Right ventricle myocardium superior (tissue), 1 donor: ENCODE results near the gene STXBP3. TPM values are rescaled to one million over a fixed set of nuclear protein-coding genes. Genes with fewer than 3 reads are reported as not detected.
"Not testable (repeated sequence)": the region's sequence is repeated elsewhere in the genome, so short reads cannot be mapped to it uniquely, and the experiment has no call there.

ENCODE experiments used
- ATAC-seq: fragments of 200-7000 bp; cut with Tn5 transposase; one replicate; pipeline ENCODE4 v1.9.1; 2020; ENCODE audit warnings: mild to moderate bottlenecking; ENCODE audit not compliant: poor library complexity
- DNase-seq: peaks from one replicate; pipeline ENCODE4 v3.0.0-alpha.2; 2020
- intact Hi-C: fragments of 100-400 bp; cut with DNase I; formaldehyde crosslinking; loops from one replicate; pipeline ENCODE4 v1.11.2; 2022
- long read RNA-seq: library from polyadenylated mRNA; unstranded; transcript quantifications from one replicate; pipeline ENCODE4 v2.0.0, GENCODE V29; 2021
- total RNA-seq: library from RNA; stranded (reverse); fragmentation: NEBNext Ultra II Directional; extraction: Animal tissue kit (Norgen Biotek cat#: 25700); gene quantifications from one replicate; pipeline ENCODE4 v1.2.1, GENCODE V29; 2021
- donor health status: DM: no; HTN: yes; CAD: no; lungs with severe emphysema.

STXBP3 gene, protein sequence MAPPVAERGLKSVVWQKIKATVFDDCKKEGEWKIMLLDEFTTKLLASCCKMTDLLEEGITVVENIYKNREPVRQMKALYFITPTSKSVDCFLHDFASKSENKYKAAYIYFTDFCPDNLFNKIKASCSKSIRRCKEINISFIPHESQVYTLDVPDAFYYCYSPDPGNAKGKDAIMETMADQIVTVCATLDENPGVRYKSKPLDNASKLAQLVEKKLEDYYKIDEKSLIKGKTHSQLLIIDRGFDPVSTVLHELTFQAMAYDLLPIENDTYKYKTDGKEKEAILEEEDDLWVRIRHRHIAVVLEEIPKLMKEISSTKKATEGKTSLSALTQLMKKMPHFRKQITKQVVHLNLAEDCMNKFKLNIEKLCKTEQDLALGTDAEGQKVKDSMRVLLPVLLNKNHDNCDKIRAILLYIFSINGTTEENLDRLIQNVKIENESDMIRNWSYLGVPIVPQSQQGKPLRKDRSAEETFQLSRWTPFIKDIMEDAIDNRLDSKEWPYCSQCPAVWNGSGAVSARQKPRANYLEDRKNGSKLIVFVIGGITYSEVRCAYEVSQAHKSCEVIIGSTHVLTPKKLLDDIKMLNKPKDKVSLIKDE
- 23.0 TPM for total RNA-seq
- long read RNA-seq, transcript STXBP3-201 (19 exons, 2,478 nt) = major isoform, 61 of 67 reads
- long read RNA-seq, partial matches to known transcripts = 0 of 67 reads
- long read RNA-seq, other reads (novel, unspliced or antisense) = 6 of 67 reads

- peak; percentile 99 for DNase-seq
- ATAC-seq = peak; percentile 98
- intact Hi-C loops = loop anchor here (10.0 kb wide), 1 partner anchor 52 kb away; the partner anchor contains the start of gene PRPF38B
These were observed at the start of gene STXBP3 for GRCh38 chr1:108746382-108747170. TSS of gene STXBP3 (plus strand) at chr1:108746674. CDS start at chr1:108746738, 64 bp downstream.

DNA sequence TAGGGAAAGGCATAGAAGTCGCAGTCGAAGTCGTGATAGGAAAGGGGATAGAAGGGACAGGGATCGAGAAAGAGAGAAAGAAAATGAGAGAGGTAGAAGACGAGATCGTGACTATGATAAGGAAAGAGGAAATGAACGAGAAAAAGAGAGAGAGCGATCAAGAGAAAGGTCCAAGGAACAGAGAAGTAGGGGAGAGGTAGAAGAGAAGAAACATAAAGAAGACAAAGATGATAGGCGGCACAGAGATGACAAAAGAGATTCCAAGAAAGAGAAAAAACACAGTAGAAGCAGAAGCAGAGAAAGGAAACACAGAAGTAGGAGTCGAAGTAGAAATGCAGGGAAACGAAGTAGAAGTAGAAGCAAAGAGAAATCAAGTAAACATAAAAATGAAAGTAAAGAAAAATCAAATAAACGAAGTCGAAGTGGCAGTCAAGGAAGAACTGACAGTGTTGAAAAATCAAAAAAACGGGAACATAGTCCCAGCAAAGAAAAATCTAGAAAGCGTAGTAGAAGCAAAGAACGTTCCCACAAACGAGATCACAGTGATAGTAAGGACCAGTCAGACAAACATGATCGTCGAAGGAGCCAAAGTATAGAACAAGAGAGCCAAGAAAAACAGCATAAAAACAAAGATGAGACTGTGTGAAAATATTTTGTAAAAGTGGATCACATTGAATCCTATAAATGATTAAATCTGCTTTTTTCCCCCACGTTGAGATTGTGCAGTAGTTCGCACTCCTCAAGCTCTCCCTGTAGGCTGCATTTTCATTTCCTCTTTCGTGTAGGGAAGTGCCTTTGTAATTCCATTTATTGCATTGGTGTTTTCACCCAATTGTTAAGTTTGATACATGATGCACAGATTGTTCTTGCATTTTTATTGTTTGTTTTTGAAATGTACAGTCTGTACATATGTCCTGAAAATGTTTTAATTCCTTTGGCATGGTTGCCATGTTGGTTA, 46.8 kb upstream of the STXBP3 start:
- DNase-seq = no peak
- ATAC-seq = no peak
- intact Hi-C loops = loop anchor here (10.0 kb wide), 1 partner anchor 45 kb away; the partner anchor contains the start of gene STXBP3

- no peak for ATAC-seq
- DNase-seq = no peak
- intact Hi-C loops = no loop called here
These were observed 45.2 kb upstream of the STXBP3 start for GRCh38 chr1:108701176-108701849.

DNA sequence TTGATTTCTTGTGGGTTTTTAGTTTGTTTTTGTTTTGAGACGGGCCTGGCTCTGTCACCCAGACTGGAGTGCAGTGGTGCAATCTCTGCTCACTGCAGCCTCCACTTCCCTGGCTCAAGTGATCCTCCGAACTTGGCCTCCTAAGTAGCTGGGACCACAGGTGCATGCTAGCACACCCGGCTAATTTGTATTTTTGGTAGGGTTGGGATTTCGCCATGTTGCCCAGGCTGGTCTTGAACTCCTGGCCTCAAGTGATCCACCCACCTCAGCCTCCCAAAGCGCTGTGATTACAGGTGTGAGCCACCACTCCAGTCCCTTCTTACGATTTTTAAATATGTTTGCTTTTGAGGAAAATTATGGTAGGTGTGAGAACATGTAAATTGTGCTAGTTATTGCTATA, 44.4 kb upstream of the STXBP3 start:
- ATAC-seq, intact Hi-C loops, DNase-seq: not testable (repeated sequence)

DNA sequence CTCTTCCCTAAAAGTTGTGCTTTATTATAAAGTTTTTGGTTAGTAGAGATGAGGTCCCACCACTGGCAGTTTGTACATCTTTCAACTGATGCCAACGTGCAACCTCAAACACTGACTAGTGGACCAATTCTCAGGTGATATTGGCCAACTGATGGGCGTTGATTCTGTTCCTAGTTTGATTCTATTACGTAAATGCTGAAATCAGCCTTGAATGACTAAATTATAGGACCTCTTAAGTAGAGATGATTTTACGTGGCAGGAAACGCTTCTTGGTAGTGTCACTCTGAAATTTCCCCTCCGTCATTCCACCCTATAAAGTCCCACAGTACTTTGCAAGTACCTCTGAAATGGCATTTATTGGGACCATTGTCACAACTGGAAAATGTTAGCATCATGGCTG, 42.5 kb upstream of the STXBP3 start:
- DNase-seq = no peak
- intact Hi-C loops = no loop called here
- no peak for ATAC-seq

- DNase-seq = no peak
- ATAC-seq = no peak
- intact Hi-C loops = no loop called here
These were observed 42.0 kb upstream of the STXBP3 start for GRCh38 chr1:108704496-108704895.

DNA sequence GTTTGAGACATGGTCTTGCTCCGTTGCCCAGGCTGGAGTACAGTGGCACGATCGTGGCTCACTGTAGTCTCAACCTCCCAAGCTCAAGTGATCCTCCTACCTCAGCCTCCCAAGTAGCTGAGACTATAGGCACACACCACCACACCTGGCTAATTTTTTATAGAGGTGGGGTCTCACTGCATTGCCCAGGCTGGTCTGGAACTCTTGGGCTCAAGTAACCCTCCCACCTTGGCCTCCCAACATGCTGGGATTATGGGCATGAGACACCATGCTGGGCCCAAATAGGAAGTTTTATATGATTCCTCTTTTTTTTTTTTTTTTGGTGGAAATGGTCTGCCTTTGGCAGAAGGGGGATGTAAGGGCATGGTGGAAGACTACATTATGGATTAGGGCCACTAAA, 39.8 kb upstream of the STXBP3 start:
- no peak for ATAC-seq
- DNase-seq = no peak
- intact Hi-C loops = no loop called here

- no peak for ATAC-seq
- DNase-seq = peak; percentile 46
- intact Hi-C loops = no loop called here
These were observed 37.5 kb upstream of the STXBP3 start for GRCh38 chr1:108708691-108709660.

GRCh38 chr1:108712606-108713150, 33.8 kb upstream of the STXBP3 start, which contains the start of gene FNDC7:
TSS of gene FNDC7 (plus strand) at chr1:108712908. CDS start at chr1:108712934, 26 bp downstream.
- no peak for ATAC-seq
- no peak for DNase-seq
- intact Hi-C loops = no loop called here

GRCh38 chr1:108715932-108716331, 30.5 kb upstream of the STXBP3 start:
- DNase-seq (no peak), ATAC-seq (peak; percentile 38)
- intact Hi-C loops = no loop called here

GRCh38 chr1:108716437-108717230, 29.8 kb upstream of the STXBP3 start:
- no peak for ATAC-seq
- intact Hi-C loops = no loop called here

DNA sequence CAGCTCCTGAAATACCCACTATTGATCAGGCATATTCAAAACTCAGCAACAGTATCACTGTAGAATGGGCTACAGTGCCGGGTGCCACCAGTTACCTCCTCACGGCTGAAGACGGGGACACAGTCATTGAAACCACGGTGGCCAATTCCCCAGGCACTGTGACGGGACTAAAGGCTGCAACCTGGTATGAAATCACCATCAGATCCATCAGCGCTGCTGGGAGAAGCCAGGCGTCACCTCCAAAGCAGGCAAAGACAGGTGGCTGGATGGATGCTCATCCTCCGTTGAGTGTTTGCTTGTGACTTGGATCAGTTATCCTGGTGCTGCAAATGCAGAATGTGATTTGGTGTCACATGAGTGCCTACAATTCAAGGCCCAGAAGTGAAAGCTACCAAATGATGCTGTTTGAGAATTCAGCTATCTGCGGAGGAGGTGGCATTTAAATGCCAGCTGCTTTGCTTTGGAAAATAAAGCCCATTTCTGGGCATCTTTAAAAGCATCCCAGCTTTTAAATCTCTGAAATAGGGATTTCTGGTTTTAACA, 28.6 kb upstream of the STXBP3 start:
- ATAC-seq = no peak
- intact Hi-C loops = no loop called here
- no peak for DNase-seq

More at GRCh38 chr1:108716437-108717230, 29.8 kb upstream of the STXBP3 start:
- no peak for DNase-seq

DNA sequence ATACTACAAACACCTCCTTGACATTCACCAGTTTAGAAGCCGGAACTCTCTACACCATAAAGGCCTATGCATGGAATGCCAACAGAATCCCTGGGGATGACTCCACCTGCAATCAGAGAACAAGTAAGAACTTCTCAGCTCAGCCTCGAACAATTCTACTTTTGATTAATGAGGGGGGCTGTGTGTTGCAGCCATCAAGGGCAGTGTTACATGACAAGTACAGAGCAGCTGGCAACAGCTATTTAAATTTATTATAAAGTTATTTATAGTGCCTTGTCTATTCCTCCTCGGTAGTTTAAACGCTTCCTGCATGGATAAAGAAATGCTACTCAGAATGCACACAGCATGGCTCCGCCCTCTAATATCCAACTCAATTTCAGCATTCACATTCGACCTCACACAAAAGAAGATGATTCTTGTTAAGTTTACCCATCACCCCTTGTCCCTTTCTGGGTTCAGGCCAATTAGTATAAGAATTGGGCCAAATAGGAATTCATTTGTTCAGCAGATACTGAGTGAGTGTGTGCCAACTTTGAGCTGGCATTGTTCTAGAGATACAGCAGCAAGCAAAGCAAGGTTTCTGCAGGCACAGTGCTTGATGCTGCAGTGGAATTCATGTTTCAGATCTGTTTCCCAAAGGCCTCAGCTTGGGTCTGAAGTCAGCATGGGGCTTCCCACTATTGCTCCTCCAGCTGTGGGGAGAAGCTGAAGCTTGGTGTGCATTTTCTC, 27.4 kb upstream of the STXBP3 start:
- DNase-seq (no peak), ATAC-seq (no peak)
- intact Hi-C loops = no loop called here

DNA sequence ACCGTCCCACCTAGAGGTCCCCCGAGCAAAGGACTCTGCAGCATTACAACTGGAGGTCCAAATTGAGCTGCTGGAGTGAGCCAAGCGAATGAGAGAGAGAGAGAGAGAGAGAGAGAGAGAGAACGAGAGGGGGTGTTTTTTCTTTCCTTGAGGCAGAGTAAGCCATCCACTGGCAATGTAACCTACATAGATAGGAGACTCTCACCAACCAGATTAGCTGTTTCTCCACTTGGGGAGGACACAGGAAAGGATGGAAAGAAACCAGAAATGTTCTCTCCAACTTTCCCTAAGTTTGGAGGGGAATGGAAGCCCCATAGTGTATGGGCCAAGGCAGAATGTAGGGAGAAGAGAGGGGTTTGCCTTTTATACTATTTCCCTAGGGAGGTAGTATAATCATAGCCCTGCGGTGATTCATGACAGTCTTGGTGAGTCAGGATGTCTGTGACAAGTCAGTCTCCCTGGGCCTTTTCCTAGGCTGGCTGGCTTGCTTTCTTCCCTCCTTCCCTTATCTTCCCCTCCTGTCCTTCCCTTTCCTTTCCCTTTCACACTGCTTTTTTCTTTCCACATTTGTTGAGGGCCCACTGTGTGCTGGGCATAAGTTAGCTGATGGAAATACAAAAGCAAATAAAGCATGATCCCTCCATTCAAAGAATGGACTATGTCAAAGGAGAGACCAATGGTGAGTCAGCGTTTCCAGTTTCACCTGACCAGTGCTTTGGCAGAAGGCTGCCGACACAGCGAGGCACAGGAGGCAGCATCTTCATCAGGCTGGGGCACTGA, 26.6 kb upstream of the STXBP3 start:
- intact Hi-C loops = no loop called here
- no peak for DNase-seq
- ATAC-seq = no peak
